Measurements from ENCODE around the gene DLST. TPM values are rescaled to one million over a fixed set of nuclear protein-coding genes. Genes with fewer than 3 reads are reported as not detected.

DLST gene
- total and polyA plus RNA-seq, 7 donors = 66.1 to 114 (median 72.4) TPM

DNA sequence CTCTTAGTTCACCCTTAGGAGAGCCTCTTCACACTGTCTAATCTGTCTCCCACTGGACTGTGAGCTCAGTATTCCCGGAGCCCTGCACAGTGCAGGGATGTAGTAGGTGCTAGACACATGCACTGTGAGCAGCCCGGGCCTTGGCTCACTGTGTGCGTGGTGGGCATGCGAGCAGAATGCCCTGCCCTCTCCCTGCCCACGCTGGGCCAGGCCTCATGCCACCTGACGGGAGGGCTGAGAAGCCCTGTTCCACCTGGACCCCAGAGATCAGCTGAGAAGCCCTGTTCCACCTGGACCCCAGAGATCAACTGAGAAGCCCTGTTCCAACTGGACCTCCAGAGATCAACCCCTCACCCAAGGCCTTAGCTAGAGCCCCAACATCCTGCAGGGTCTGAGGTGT is 30.4 kb downstream of the DLST start:
- Histone ChIP-seq H3K4me1 (peaks cover 0 to 19% (median 14%) of the 10 kb centered on the region in 4 donors), H3K27me3 (no peaks in the 10 kb centered on the region), H3K36me3 (no peaks in the 10 kb centered on the region), H3K27ac (no peak overlapping the region), H3K9me3 (no peaks in the 10 kb centered on the region), H3K4me3 (no peak overlapping the region)
- intact Hi-C loops (cut with DNase I) = no loop called here
- no peak for TF ChIP-seq CTCF (IDR thresholded peaks at IDR 0.05)
- TF ChIP-seq EP300 (IDR thresholded peaks at IDR 0.05) = no peak
- no peak for TF ChIP-seq POLR2AphosphoS5 (IDR thresholded peaks at IDR 0.05)
- no peak for TF ChIP-seq POLR2A (IDR thresholded peaks at IDR 0.05)
- no peak for DNase-seq
- 90 to 96% methylated on average over 6 of the region's 6 CpGs for WGBS, 2 donors

DNA sequence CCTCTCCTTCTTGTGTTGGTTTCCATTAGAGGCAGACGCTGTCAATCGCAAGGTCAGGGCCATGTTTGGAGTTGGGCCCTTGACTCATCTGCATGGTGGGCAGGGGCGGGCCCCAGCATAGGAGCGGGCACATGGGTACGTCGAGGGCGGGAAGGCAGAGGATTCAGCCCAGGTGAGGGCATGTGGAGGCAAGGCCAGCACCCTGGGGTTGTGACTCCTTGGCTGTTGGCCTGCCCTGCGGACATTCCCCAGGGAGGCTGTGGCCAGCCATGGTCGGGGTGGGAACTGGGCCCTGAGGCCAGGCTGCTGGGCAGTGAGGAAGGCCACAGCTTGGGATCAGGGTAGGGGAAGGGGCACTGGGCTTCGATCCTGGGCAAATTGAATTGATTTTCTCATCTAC is 31.1 kb downstream of the DLST start:
- WGBS, 2 donors = 96% methylated on average over 10 of the region's 10 CpGs
- no peaks in the 10 kb centered on the region for H3K9me3 ChIP-seq
- no peak overlapping the region for H3K4me3 ChIP-seq
- no peaks in the 10 kb centered on the region for H3K36me3 ChIP-seq
- no peaks in the 10 kb centered on the region for H3K27me3 ChIP-seq
- intact Hi-C loops (cut with DNase I) = no loop called here
- DNase-seq = no peak
- H3K4me1 ChIP-seq = peaks cover 0 to 18% (median 10%) of the 10 kb centered on the region in 4 donors
- no peak overlapping the region for H3K27ac ChIP-seq
- TF ChIP-seq EP300 (IDR thresholded peaks at IDR 0.05) (no peak), POLR2A (IDR thresholded peaks at IDR 0.05) (no peak), CTCF (IDR thresholded peaks at IDR 0.05) (no peak), POLR2AphosphoS5 (IDR thresholded peaks at IDR 0.05) (no peak)

DNA sequence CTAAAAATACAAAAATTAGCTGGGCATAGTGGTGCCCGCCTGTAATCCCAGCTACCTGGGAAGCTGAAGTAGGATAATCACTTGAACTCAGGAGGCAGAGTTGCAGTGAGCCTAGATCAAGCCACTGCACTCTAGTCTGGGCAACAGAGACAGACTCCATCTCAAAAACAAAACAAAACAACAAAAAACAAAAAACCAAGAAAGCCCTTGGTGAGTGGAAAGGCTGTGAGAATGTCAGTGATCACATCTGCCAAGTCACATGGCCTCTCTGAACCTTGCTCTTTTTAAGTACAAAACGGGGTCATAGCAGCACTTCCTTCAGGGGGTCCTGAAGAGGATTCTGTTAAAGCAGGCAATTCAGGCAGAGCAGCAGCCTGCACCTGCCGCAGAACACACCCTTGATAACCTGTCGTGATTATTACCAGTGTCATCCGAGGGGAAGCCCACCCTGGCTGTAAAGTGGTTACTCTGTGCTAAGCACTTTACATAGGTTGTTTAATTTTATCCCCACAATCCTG is 31.7 kb downstream of the DLST start:
- Histone ChIP-seq H3K27ac (peak overlapping the region in 1 of 4 donors; percentile 9), H3K4me1 (peaks cover 0 to 19% (median 5%) of the 10 kb centered on the region in 4 donors), H3K27me3 (no peaks in the 10 kb centered on the region), H3K9me3 (no peaks in the 10 kb centered on the region), H3K36me3 (no peaks in the 10 kb centered on the region), H3K4me3 (no peak overlapping the region)
- intact Hi-C loops (cut with DNase I) = no loop called here
- TF ChIP-seq CTCF (IDR thresholded peaks at IDR 0.05) (no peak), POLR2AphosphoS5 (IDR thresholded peaks at IDR 0.05) (no peak), POLR2A (IDR thresholded peaks at IDR 0.05) (no peak), EP300 (IDR thresholded peaks at IDR 0.05) (no peak)
- DNase-seq = no peak
- WGBS, 2 donors = 52 to 70% methylated on average over 5 of the region's 5 CpGs

GRCh38 chr14:74913986-74914573 is 32.4 kb downstream of the DLST start:
- no peaks in the 10 kb centered on the region for H3K27me3 ChIP-seq
- H3K27ac ChIP-seq = peak overlapping the region; percentile 33 to 60 (median 44)
- peaks cover 0 to 3% (median 0%) of the 10 kb centered on the region in 4 donors for H3K36me3 ChIP-seq
- H3K4me3 ChIP-seq = no peak overlapping the region
- no peaks in the 10 kb centered on the region for H3K9me3 ChIP-seq
- H3K4me1 ChIP-seq = peaks cover 0 to 19% (median 5%) of the 10 kb centered on the region in 4 donors
- WGBS, 2 donors = 54 to 62% methylated on average over 6 of the region's 6 CpGs
- TF ChIP-seq EP300 (IDR thresholded peaks at IDR 0.05) (no peak), POLR2AphosphoS5 (IDR thresholded peaks at IDR 0.05) (peak in 1 of 4 donors; percentile 10), CTCF (IDR thresholded peaks at IDR 0.05) (peak in 3 of 4 experiments; percentile 44 to 51 (median 46)), POLR2A (IDR thresholded peaks at IDR 0.05) (no peak)
- intact Hi-C loops (cut with DNase I) = no loop called here
- peak; percentile 90 for DNase-seq

Measured in sigmoid colon (tissue), 7 donors.